GM20000 (cell line): Measurements from ENCODE around the gene SEMA3A.

ENCODE experiments used
- DNase-seq: peaks from one replicate; pipeline ENCODE4 v3.0.0; 2012; ENCODE audit warnings: low spot score
- TF ChIP-seq, protein P1 (sequence below): IDR thresholded peaks from 2 replicates; pipeline ENCODE4 v1.5.1; 2012; ENCODE audit warnings: mild to moderate bottlenecking, control low read depth; ENCODE audit errors: extremely low read depth, missing control alignments

SEMA3A gene

DNA sequence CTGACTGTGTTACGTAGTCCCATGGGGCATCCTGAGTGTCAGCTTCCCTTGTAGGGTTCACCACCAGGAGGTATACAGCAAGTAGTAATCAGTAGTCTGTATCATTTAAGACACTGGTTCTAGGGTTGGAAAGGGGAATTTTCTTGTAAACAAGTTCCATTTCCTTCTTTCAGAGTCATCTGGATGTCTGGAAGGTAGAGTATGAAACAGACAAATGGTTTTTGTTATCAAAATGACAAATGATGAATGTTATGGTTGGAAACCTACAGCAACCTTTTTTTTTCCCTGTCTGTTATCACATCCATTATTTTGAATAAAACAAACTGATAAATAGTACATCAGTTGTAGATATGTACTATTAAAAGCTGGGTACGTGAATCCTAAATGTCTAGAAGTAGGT lies 19.1 kb downstream of the SEMA3A start:
- DNase-seq: no peak
- TF ChIP-seq, protein P1, sequence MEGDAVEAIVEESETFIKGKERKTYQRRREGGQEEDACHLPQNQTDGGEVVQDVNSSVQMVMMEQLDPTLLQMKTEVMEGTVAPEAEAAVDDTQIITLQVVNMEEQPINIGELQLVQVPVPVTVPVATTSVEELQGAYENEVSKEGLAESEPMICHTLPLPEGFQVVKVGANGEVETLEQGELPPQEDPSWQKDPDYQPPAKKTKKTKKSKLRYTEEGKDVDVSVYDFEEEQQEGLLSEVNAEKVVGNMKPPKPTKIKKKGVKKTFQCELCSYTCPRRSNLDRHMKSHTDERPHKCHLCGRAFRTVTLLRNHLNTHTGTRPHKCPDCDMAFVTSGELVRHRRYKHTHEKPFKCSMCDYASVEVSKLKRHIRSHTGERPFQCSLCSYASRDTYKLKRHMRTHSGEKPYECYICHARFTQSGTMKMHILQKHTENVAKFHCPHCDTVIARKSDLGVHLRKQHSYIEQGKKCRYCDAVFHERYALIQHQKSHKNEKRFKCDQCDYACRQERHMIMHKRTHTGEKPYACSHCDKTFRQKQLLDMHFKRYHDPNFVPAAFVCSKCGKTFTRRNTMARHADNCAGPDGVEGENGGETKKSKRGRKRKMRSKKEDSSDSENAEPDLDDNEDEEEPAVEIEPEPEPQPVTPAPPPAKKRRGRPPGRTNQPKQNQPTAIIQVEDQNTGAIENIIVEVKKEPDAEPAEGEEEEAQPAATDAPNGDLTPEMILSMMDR: no peak

DNA sequence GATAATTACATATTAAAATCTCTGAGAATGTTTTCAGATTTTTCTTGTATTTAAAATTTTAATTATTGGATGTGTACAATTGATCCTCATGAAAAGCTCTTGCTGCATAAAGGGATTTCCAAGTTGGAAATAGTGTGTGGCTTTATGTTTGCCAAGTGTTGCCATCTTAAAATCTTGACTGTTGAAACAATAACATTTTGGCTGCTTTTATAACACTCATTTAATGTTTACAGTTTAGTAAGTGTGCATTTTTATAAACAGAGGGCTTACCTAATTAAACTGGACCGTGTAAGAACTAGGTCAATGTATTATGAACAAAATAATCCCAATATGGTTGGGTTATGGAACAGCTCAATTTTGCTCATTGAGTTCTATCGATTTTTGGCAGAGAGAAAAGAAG lies 23.9 kb downstream of the SEMA3A start:
- TF ChIP-seq, protein P1: no peak

DNA sequence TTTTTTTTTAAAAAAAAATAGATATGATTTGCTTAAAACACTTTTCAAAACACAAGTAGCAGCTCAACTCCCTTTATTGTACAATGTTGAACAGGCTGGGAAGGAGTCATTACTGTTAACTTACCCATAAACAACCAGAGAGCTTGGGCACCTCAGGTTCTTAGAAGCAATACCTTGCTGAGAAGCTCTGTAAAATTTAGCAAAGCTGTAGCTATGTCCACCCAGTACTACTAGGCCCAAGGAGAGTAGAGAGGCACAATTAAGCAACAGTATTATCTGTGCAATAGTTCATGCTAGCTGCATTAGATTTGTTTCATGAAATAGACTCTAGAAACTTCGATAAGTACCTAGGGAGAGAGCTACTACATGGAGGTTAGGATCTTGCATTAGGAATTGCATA lies 32.0 kb downstream of the SEMA3A start:
- TF ChIP-seq, protein P1: no peak
- no peak for DNase-seq

More for the DNA sequence above, 23.9 kb downstream of the SEMA3A start:
- DNase-seq: no peak

DNA sequence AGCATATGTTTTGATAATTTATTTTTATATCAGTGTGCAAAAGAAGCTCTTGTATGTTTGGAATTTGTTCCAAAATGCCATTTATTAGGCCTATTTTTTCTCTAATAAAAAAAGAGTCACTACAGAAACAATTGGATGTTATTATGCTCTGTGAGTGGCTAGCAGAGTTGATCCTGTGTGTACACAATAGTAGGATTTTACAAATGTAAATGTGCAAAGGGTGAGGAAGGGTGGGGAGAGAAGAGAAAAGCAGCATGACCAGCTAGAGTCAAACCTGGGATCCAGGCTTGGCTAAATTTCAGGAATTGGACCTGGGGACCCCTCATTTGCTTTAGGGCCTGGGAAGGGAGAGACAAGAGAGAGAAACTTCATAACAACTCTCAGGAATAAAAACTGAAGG lies 32.5 kb downstream of the SEMA3A start:
- DNase-seq: no peak
- TF ChIP-seq, protein P1: no peak

DNA sequence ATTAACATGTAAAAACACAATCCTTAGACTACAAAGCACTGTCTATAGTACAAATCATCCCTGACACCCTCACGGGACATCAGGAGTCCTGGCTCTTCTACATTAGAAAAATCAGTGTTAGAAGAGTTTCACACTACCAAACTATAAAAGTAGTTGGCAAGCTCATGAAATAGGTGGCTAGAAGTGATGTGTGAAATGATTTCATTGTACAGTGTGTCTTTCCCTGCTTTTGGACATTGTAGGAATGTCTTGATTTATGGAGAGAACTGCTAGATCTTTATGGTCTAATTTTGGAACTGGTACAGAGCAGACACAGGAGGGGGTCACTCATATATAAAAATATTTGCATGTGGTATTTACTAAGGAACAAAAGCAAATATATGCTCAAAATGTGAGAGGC lies 33.2 kb downstream of the SEMA3A start:
- DNase-seq: no peak
- TF ChIP-seq, protein P1: no peak

DNA sequence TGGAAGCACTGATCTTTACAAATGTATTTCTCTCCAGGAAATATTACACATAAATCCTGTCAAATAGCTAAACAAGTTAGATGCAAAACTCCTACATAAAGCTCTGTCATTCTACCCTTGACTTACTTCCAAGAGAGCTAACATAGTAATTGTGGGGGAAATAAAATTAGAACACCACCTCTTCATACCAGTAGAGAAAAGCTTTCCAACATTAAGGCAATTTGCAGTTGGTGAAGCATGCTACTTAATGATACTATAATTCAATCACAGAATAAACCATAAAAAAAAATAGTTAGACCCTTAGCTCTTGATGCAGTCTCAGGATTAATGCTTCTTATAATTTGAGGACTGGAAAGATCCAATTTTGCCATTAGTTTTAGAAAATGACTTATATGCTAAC lies 35.2 kb downstream of the SEMA3A start:
- TF ChIP-seq, protein P1: no peak
- DNase-seq: no peak

DNA sequence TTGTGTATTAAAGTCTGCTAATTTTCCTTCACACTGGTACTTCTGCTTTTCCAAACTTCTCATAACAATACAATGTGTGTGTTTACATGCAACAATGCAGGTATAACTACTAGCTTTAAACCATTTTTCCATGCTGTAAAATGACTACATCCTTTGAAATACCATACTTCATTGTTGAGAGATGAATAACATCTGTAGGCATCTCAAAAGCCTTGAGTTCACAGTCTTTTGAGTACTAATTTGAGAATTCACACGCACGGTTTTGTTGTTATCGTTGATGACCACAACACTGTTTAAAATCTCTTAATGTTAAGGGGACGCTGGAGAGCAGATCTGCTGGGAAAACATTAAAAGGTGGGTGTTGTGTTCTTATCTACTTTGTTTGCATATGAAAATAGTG lies 37.4 kb downstream of the SEMA3A start:
- TF ChIP-seq, protein P1: no peak
- no peak for DNase-seq
